Breast epithelium (tissue), 4 donors: ENCODE data around the gene MIEF1. TPM values are rescaled to one million over a fixed set of nuclear protein-coding genes. Genes with fewer than 3 reads are reported as not detected.

Experiments
- DNase-seq, 2 donors: peaks; one replicate each; pipeline ENCODE4 v3.0.0-alpha.2; 2019; ENCODE audit warnings: low spot score in 2 of 2
- H3K27ac ChIP-seq, 2 donors: fragments of 200-600 bp; sonication (generic) in 1 of 2; one replicate each; pipeline ENCODE4 v1.5.1; 2016 to 2019; ENCODE audit warnings: mild to moderate bottlenecking in 1 of 2
- H3K27me3 ChIP-seq, 2 donors: fragments of 200-600 bp; sonication (generic) in 1 of 2; one replicate each; pipeline versions ENCODE4 v1.5.1 to v1.6.0; 2017 to 2019; ENCODE audit warnings: control low read depth in 1 of 2, mild to moderate bottlenecking in 1 of 2
- H3K36me3 ChIP-seq: fragments of 200-600 bp; one replicate; pipeline ENCODE4 v1.5.1; 2019
- H3K4me1 ChIP-seq, 2 donors: fragments of 200-600 bp; sonication (generic); one replicate each; pipeline ENCODE4 v1.5.1; 2016 to 2019; ENCODE audit warnings: control low read depth in 1 of 2
- H3K4me3 ChIP-seq, 3 donors: fragments of 200-600 bp; sonication (generic); 1 replicate in 2 of 3; 2 replicates in 1 of 3; pipeline ENCODE4 v1.5.1; 2016 to 2019; ENCODE audit warnings: mild to moderate bottlenecking in 3 of 3, moderate library complexity in 2 of 3
- H3K9me3 ChIP-seq, 2 donors: fragments of 200-600 bp; sonication (generic) in 1 of 2; one replicate each; pipeline ENCODE4 v1.5.1; 2016 to 2019; ENCODE audit warnings: control low read depth in 1 of 2
- POLR2A ChIP-seq: fragments of 450-650 bp; IDR thresholded peaks from one replicate; pipeline ENCODE4 v1.6.1; 2016; ENCODE audit warnings: antibody characterized with exemption, mild to moderate bottlenecking, moderate library complexity
- POLR2AphosphoS5 ChIP-seq, 3 donors: sonication (generic); formaldehyde crosslinking; IDR thresholded peaks; one replicate each; pipeline ENCODE4 v1.6.1; 2017; ENCODE audit warnings: antibody characterized with exemption in 3 of 3
- intact Hi-C: fragments of 100-400 bp; cut with DNase I; formaldehyde crosslinking; loops from one replicate; pipeline ENCODE4 v1.15.1; 2023; ENCODE audit warnings: low total_unique reads
- total RNA-seq, 3 donors: library from RNA; depleted of rRNA; stranded (reverse); fragments of >200 nt; gene quantifications; one replicate each; pipeline ENCODE4 v1.1.0, GENCODE V29; 2016
- TF ChIP-seq, protein P1 (sequence below), 3 donors: fragments of 450-650 bp; IDR thresholded peaks; one replicate each; pipeline ENCODE4 v1.5.1; 2016 to 2017; ENCODE audit warnings: antibody characterized with exemption in 3 of 3, mild to moderate bottlenecking in 3 of 3, moderate library complexity in 3 of 3

Gene MIEF1
- total RNA-seq, 3 donors from 2014 or later: 19.7 to 24.3 (median 22.9) TPM

DNA sequence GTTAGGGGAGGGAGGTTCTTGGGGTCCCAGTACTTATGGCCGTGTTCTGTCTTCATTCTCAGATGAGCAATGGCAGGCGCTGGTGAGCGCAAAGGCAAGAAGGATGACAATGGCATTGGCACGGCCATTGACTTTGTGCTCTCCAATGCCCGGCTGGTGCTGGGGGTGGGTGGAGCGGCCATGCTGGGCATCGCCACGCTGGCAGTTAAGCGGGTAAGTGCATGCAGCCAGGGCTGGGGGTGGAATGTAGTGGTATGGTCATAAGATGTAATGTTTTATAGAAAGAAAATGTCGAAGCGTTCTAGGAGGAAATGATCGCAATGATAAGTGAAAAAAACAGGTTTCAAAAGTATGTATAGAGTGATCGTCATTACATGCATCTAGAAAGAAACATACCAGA lies 9.1 kb downstream of the MIEF1 start:
- Histone ChIP-seq H3K9me3 (no peaks in the 10 kb centered on the region), H3K27ac (no peak overlapping the region), H3K4me1 (no peaks in the 10 kb centered on the region), H3K36me3 (peaks cover 7% of the 10 kb centered on the region), H3K27me3 (no peaks in the 10 kb centered on the region), H3K4me3 (no peak overlapping the region)
- DNase-seq: no peak
- TF ChIP-seq, protein P1, sequence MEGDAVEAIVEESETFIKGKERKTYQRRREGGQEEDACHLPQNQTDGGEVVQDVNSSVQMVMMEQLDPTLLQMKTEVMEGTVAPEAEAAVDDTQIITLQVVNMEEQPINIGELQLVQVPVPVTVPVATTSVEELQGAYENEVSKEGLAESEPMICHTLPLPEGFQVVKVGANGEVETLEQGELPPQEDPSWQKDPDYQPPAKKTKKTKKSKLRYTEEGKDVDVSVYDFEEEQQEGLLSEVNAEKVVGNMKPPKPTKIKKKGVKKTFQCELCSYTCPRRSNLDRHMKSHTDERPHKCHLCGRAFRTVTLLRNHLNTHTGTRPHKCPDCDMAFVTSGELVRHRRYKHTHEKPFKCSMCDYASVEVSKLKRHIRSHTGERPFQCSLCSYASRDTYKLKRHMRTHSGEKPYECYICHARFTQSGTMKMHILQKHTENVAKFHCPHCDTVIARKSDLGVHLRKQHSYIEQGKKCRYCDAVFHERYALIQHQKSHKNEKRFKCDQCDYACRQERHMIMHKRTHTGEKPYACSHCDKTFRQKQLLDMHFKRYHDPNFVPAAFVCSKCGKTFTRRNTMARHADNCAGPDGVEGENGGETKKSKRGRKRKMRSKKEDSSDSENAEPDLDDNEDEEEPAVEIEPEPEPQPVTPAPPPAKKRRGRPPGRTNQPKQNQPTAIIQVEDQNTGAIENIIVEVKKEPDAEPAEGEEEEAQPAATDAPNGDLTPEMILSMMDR (IDR thresholded peaks at IDR 0.05): no peak
- TF ChIP-seq POLR2AphosphoS5 (IDR thresholded peaks at IDR 0.05) (no peak), POLR2A (no peak)
- intact Hi-C loops: loop anchor here (10.0 kb wide), 1 partner anchor 76 kb away; no protein-coding TSS in a partner anchor

DNA sequence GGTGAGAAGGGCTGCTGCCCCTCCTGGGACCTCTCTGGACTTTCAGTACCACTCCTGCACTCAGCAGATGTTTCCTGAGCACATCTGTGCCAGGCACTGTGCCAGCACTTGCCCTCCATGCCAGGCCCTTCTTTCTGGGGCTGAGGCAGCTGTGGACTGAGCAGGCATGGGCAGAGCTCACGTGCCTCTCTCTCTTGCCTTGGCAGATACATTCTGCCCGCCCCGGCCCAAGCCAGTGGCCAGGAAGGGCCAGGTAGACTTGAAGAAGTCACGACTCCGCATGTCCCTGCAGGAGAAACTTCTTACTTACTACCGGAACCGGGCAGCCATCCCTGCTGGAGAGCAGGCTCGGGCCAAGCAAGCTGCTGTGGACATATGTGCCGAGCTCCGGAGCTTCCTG lies 9.9 kb downstream of the MIEF1 start:
- TF ChIP-seq POLR2AphosphoS5 (IDR thresholded peaks at IDR 0.05): no peak
- no peak for TF ChIP-seq POLR2A
- TF ChIP-seq, protein P1 (IDR thresholded peaks at IDR 0.05): no peak
- intact Hi-C loops: loop anchor here (10.0 kb wide), 1 partner anchor 77 kb away; no protein-coding TSS in a partner anchor
- peaks cover 7% of the 10 kb centered on the region for H3K36me3 ChIP-seq
- no peak overlapping the region for H3K27ac ChIP-seq
- no peak for DNase-seq
- H3K4me3 ChIP-seq: no peak overlapping the region
- H3K27me3 ChIP-seq: no peaks in the 10 kb centered on the region
- no peaks in the 10 kb centered on the region for H3K9me3 ChIP-seq
- no peaks in the 10 kb centered on the region for H3K4me1 ChIP-seq

DNA sequence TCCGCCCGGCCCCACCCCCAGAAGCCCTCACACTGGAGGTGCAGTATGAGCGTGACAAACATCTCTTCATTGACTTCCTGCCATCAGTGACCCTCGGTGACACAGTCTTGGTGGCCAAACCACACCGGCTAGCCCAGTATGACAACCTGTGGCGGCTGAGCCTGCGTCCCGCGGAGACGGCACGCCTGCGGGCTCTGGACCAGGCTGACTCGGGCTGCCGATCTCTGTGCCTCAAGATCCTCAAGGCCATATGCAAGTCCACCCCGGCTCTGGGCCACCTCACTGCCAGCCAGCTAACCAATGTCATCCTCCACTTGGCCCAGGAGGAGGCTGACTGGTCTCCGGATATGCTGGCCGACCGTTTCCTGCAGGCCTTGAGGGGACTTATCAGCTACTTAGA lies 11.7 kb downstream of the MIEF1 start:
- Histone ChIP-seq H3K27me3 (no peaks in the 10 kb centered on the region), H3K4me1 (peaks cover 0 to 2% of the 10 kb centered on the region in 2 donors), H3K27ac (no peak overlapping the region), H3K4me3 (no peak overlapping the region), H3K36me3 (peaks cover 7% of the 10 kb centered on the region), H3K9me3 (no peaks in the 10 kb centered on the region)
- intact Hi-C loops: loop anchor here (10.0 kb wide), 1 partner anchor 79 kb away; no protein-coding TSS in a partner anchor
- no peak for DNase-seq
- no peak for TF ChIP-seq POLR2AphosphoS5 (IDR thresholded peaks at IDR 0.05)
- no peak for TF ChIP-seq POLR2A
- TF ChIP-seq, protein P1 (IDR thresholded peaks at IDR 0.05): no peak

DNA sequence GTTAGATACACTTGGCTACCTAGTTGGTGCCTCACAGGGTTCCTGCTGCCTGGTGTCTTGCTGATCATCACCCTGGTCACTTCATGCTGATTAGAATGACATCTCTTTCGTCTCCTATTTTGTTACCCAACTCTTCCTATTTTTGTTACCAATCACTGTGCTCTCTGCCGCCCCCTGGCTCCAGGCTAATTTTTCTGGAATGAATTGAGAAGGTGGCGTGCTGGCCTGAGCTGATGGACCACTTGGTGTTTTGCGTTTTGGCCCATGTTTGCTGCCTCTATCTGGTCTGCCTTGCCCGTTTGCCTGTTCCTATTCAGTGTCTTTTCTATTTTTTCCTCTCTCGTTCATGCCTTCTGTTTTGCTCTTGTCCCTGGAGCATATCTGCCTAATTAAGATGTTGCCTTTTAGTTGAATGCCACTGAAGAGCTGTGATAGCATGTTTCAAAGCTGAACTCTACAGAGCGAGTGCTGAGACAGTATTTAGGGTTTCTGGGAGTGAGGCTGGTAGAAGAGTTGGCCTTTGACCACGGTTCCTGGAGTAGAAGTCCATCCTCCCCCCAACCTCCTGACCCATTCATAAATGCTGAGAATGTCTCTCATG lies 12.4 kb downstream of the MIEF1 start:
- no peaks in the 10 kb centered on the region for H3K9me3 ChIP-seq
- H3K4me3 ChIP-seq: no peak overlapping the region
- intact Hi-C loops: loop anchor here (10.0 kb wide), 1 partner anchor 80 kb away; no protein-coding TSS in a partner anchor
- no peak for DNase-seq
- H3K27ac ChIP-seq: no peak overlapping the region
- H3K27me3 ChIP-seq: no peaks in the 10 kb centered on the region
- H3K4me1 ChIP-seq: peaks cover 4 to 8% of the 10 kb centered on the region in 2 donors
- TF ChIP-seq, protein P1 (IDR thresholded peaks at IDR 0.05): peak; percentile 50 to 68 (median 57)
- no peak for TF ChIP-seq POLR2A
- H3K36me3 ChIP-seq: peaks cover 7% of the 10 kb centered on the region

DNA sequence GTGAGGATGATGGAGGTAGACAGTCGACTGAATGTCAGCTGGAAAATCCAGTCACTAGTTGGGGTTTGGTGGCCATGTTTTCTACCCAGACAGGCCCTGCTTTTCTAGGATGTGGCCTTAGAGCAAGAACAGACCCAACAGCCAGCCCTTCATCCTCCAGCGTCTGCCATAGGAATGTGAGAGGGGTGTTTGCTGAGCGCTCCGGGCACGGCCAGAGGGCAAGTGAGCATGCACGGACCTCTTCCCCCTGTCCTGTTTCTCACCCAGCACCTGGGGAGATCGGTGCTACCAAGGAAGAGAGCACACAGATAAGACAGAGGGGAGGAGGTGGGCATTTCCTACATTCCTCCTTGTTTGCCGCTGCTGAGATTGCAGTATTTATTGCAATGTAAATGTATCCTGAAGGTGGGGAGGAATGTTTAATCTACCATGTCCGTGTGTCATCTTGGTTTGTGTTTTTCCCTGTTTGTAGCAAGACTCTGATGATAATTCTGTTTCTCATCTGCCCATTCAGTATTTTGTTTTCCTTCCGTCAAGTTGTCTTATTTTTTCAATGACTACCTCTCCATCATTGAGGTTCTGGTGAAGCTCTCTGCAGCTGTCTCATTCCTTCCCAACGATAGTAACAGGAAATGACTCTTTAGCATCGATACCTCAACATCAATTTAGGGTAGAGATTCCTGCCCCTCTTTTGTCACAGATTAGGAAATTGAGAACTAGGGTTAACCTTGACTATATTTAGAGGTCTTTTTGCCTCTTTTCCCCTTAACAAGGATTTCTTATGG lies 13.4 kb downstream of the MIEF1 start:
- H3K4me3 ChIP-seq: no peak overlapping the region
- no peaks in the 10 kb centered on the region for H3K9me3 ChIP-seq
- H3K27ac ChIP-seq: no peak overlapping the region
- intact Hi-C loops: loop anchor here (10.0 kb wide), 1 partner anchor 81 kb away; no protein-coding TSS in a partner anchor
- DNase-seq: no peak
- TF ChIP-seq POLR2AphosphoS5 (IDR thresholded peaks at IDR 0.05) (no peak), POLR2A (no peak)
- TF ChIP-seq, protein P1 (IDR thresholded peaks at IDR 0.05): no peak
- peaks cover 4 to 8% of the 10 kb centered on the region in 2 donors for H3K4me1 ChIP-seq
- H3K27me3 ChIP-seq: no peaks in the 10 kb centered on the region
- H3K36me3 ChIP-seq: peaks cover 7% of the 10 kb centered on the region
